HG03135 (cell line): ENCODE results near the gene NDUFB4.
"Not testable (repeated sequence)": the region's sequence is repeated elsewhere in the genome, so short reads cannot be mapped to it uniquely, and the experiment has no call there.

ENCODE experiments used
- ATAC-seq: cut with Tn5 transposase; IDR thresholded peaks from one replicate; pipeline ENCODE4 v1.9.1; 2021; ENCODE audit warnings: mild to moderate bottlenecking, moderate library complexity; ENCODE audit not compliant: unreplicated experiment

Gene NDUFB4

DNA sequence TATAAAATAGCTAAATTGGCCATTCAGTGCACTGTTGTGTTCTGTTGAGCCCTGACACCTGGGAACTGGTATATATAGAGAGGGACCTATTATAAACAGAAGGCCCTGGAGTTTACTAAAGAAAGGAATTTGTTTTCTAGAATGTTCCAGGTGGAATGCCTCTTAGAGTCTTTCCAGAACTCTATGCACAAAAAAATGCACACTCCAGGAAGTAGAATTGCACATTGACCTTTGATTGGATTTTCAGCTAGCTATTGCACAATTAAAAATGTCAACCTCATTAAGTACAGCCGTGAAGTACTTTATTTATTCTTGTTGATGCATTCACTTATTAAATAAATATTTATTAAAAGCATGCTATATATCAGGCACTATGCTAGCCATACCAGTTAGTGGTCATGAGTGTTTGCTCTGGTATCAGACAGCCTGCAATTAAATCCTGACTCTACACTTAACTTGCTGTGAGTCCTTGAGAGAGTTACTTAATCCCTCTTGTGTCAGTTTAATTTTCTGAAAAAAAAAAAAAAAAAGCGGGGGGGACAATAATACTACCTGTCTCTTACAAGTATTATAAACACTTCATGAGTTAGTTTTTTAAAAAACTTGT lies 40.8 kb downstream of the NDUFB4 start:
- no peak for ATAC-seq

DNA sequence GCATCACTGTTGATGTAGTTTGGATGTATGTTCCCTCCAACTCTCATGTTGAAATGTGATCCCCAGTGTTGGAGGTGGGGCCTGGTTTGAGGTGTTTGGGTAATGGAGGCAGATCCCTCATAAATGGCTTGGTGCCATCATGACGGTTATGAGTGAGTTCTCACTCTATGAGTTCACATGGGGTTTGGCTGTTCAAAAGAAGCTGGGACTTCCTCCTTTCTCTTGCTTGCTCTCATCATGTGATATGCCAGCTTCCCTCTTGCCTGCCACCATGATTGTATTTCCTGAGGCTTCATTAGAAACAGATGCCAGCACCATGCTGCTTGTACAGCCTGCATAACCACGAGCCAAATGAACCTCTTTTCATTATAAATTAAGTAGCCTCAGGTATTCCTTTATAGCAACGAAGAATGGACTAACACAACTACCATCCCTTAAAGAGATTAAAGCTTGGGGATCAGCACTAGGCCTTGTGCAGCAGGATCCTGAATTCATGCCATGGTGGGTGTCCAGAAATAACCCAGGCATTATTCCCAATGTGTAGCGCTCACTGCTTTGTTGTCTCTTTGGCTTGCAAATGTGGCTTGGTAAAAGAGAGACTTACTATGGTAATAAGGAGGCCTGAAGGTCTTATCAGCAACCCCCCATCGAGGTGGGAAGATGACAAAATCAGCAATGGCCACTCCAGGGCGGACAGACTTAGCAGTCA lies 41.9 kb downstream of the NDUFB4 start:
- ATAC-seq: no peak

DNA sequence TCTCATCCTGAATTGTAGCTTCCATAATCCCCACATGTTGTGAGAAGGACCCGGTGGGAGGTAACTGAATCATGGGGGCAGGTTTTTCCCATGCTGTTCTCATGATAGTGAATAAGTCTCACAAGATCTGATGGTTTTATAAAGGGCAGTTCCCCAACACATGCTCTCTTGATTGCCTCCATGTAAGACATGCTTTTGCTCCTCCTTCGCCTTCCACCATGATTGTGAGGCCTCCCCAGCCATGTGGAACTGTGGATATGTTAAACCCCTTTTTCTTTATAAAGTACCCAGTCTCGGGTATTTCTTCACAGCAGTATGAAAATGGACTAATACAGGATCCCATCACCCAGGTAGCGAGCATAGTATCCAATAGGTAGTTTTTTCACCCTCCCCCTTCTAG lies 42.7 kb downstream of the NDUFB4 start:
- ATAC-seq: not testable (repeated sequence)

DNA sequence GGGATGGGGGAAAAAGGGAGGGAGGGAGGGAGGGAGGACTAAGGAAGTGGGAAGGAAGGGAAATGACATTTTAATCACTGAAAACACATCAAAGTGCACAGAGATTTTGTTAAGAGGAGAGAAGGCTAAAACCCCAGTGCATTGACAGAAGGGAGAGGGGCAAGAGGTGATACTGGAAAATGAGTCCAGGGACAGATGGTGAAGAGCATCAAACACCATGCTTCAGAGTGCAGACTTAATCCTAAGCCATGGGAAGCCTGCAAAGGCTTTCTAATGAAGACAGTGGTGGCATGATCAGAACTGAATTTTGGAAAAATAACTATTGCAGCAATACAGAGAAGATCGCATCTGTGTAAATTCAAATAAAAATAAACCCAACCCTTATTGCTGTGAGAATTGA lies 44.1 kb downstream of the NDUFB4 start:
- no peak for ATAC-seq

DNA sequence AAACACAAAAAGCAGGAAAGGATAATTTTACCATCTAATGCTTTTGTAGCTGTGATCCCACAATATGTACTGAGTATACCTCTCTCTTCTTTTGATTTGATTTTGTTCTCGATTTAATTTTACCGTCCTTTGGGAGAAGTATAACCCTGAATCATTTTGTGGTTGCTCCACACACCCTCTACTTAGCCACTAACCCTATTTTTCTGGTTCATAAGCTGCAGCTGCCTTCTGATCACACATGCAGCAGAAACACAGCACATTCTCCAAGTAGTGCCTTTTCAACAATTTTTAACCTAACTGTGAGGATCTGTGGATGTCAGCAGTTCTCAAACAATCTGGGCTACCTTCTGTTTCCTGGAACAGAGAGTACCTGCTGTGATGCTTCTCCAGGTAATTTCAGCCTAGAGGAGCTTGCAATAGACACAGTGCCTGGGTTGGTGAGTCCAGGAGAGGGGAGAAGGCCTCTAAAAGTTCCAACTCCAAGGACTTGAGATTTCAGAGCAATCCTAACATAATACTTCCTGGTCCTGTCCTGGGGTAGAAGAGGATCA lies 45.6 kb downstream of the NDUFB4 start:
- ATAC-seq: no peak

DNA sequence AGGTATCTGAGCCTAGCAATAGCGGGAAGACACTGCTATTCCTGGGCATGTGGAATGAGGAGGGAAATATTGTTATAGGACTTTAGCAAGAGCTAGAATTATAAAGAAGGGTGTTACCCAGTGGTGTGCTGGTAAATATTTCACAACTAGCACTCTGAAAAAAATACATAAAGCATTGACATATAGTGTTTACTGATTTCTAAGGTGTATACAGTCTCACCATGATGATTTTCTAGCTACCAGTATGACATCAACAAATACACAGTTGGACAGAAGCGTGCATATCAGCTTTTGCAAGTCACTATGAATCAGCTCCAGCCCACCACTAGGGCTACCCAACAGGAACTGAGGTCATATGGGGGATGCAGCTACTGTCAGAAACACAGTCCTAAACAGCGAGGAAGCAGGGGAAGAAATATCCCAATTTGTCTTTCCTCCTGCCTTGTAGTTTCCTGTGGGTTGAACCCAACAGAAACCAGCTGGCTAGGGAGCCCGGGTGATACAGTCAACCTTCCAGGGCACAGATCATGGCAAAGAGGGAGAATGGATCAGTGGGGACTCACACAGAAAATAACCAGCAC lies 46.3 kb downstream of the NDUFB4 start:
- no peak for ATAC-seq

DNA sequence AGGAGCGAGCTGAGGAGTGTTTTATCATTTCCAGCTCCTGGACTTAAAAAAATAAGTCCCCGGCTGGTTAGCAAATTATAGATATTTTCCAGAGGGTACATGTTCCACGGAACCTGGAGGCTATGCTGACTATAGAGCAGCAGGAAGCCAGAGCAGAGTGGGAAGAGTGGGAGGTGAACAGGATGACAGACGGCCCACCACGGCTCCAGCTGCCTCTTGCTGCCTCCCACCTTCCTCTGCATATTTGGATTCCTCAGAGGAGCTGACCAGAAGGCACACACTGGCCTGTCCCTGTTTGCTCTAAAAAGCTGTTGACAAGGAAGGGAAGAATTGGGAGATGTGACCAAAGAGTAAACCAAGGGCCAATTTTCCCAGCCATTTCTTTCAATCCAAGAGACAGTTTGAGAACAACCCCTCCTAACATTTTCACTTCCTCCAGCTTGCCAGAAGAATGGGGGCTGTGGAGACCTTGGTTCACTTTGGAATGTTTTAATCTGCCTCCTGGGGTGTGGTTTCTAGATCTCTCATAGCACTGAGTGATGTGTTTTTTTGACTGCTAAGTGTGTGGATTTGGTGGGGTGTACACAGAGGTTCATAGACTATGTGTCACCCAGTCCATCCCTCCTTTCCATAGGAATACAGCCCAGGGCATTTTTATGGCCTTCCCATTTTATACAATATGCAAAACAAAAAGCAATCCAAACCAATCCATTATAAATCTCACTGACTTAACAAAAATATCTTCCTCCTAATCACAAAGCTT lies 49.1 kb downstream of the NDUFB4 start:
- ATAC-seq: no peak

DNA sequence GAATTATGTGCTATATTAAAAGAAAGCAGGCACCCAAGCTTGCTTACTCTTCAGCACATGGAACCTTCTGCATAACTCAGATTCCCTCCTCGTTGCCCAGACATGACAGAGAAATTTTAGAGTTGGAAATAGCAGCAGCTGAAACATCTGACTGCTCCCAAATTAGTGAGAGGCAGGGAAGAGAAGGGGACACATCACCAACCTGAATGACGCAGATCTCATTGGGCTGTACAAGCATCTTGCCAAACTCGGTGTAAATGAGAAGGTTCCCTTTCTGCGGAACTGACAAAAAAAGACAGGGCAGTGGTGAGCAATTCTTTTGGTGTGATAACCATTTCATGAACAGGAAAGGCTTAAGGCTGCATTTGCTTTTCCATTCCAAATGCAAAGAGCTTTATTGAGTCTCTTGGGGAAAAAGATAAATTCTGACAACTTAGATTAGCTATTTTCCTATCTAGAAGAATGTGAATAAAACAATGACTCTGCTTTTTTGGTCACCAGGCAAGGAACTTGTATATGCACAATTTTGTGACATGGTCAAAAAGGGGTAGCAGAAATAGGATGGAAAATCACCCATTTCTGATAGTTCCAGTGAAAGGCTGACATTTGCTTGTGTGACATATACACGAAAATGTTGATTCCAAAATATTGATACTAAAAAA lies 50.8 kb downstream of the NDUFB4 start:
- no peak for ATAC-seq

DNA sequence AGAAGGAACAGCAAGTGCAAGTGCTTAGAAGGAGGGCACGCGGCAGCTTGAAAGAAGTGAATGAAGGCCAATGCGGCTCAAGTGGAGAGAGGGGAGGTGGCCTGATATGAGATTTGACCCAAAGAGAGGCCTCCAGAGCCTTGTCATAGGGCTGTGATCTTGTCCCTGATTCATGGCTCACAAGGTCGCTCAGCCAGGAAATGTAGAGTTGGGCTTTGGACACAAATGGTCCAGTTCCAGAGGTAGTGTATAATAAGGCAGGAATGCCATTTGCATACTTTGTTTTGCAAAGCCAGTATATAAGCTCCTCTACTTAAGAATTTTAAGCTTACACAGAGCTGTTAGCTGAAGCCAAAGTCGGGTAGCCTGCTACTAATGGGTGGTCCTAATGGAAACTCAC lies 52.2 kb downstream of the NDUFB4 start:
- no peak for ATAC-seq

DNA sequence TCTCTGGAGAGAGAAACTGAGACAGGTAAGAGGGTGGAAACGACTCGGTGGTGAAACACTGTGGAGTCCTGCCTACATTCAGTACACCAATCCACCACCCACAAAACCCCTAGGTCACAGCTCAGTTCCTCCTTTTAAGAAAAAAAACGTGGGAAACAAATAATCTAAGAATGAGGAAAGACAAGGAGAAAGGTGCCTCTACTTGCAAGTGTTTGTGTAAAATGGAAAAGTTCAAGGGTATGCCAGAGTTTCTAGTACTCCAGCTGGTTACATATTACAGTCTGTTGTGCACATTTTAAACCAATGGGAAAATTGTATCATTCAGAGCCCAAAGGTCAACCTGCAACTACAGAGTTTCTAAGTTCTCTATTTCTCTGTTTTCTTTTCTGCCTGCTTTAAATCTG lies 53.7 kb downstream of the NDUFB4 start:
- no peak for ATAC-seq

DNA sequence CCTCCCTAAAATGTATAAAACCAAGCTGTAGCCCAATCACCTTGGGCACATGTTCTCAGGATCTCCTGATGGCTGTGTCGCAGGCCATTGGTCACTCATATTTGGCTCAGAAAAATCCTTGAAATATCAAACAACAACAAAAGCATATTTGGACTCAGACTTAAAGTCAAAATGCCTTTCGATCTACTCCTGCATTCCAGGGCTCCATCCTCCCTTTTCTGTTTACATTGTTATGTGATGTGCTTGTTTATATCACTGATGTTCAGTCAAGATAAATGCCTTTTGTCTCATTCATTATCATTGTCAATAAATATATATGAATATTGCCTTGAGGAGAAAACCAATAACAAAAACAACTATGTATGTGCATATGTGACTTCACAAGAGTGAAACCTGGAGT lies 54.2 kb downstream of the NDUFB4 start:
- ATAC-seq: no peak
